ENCODE data around the gene MRPL20. TPM values are rescaled to one million over a fixed set of nuclear protein-coding genes. Genes with fewer than 3 reads are reported as not detected.

MRPL20 gene
- total RNA-seq, 6 experiments from 2014 or later: 131 to 154 (median 141) TPM

GRCh38 chr1:1365875-1366698, 41.0 kb downstream of the MRPL20 start:
- no peak for DNase-seq
- Mint-ChIP-seq H3K27me3 (ENCODE audit: insufficient read depth) (no peaks in the 10 kb centered on the region; the same call in 1 of the 2 replicates), H3K9me3 (no peaks in the 10 kb centered on the region), H3K27ac (no peak overlapping the region), H3K4me3 (no peak overlapping the region), H3K4me1 (ENCODE audit: low read depth) (peaks cover 13% of the 10 kb centered on the region), H3K36me3 (ENCODE audit: low read depth) (no peaks in the 10 kb centered on the region)
- no peak for TF ChIP-seq CTCF (IDR thresholded peaks at IDR 0.05)

- Mint-ChIP-seq H3K4me1 (ENCODE audit: low read depth) (peaks cover 31% of the 10 kb centered on the region), H3K36me3 (ENCODE audit: low read depth) (no peaks in the 10 kb centered on the region), H3K27ac (no peak overlapping the region), H3K9me3 (no peaks in the 10 kb centered on the region), H3K27me3 (ENCODE audit: insufficient read depth) (no peaks in the 10 kb centered on the region; the same call in 1 of the 2 replicates), H3K4me3 (no peak overlapping the region)
- no peak for DNase-seq
- no peak for TF ChIP-seq CTCF (IDR thresholded peaks at IDR 0.05)
Measured at GRCh38 chr1:1364266-1364665, 42.8 kb downstream of the MRPL20 start.

- peaks cover 6% of the 10 kb centered on the region for H3K36me3 Mint-ChIP-seq (ENCODE audit: low read depth)
- peak overlapping the region; percentile 74 for H3K4me3 Mint-ChIP-seq
- H3K27me3 Mint-ChIP-seq (ENCODE audit: insufficient read depth): peaks cover 2% of the 10 kb centered on the region
- H3K9me3 Mint-ChIP-seq: no peaks in the 10 kb centered on the region
- peaks cover 37% of the 10 kb centered on the region for H3K4me1 Mint-ChIP-seq (ENCODE audit: low read depth)
- DNase-seq: peak; percentile 90
- H3K27ac Mint-ChIP-seq: peak overlapping the region; percentile 93
- TF ChIP-seq CTCF (IDR thresholded peaks at IDR 0.05): peak; percentile 49
Measured at GRCh38 chr1:1361982-1362423, 45.1 kb downstream of the MRPL20 start.

GRCh38 chr1:1361233-1361981, 45.7 kb downstream of the MRPL20 start:
- peak overlapping the region; percentile 93 for H3K27ac Mint-ChIP-seq

More at GRCh38 chr1:1361233-1361981, 45.7 kb downstream of the MRPL20 start:
- peaks cover 7% of the 10 kb centered on the region for H3K36me3 Mint-ChIP-seq (ENCODE audit: low read depth)
- no peak for DNase-seq
- H3K4me3 Mint-ChIP-seq: peak overlapping the region; percentile 97
- no peak for TF ChIP-seq CTCF (IDR thresholded peaks at IDR 0.05)
- H3K27me3 Mint-ChIP-seq (ENCODE audit: insufficient read depth): peaks cover 2% of the 10 kb centered on the region
- H3K4me1 Mint-ChIP-seq (ENCODE audit: low read depth): peaks cover 37% of the 10 kb centered on the region
- H3K9me3 Mint-ChIP-seq: no peaks in the 10 kb centered on the region

All from HFFc6 (cell line).